BE2C (cell line): ENCODE results near the gene ALCAM.

Source experiments
- DNase-seq: peaks from one replicate; pipeline ENCODE4 v3.0.0-alpha.2; 2020
- H3K27me3 ChIP-seq: fragments of 250-450 bp; sonication (Bioruptor Pico); 2 replicates; pipeline ENCODE4 v1.5.1; 2020; ENCODE audit warnings: mild to moderate bottlenecking
- H3K36me3 ChIP-seq: fragments of 250-450 bp; sonication (Bioruptor Pico); 2 replicates; pipeline ENCODE4 v1.5.1; 2020; ENCODE audit warnings: mild to moderate bottlenecking
- H3K4me1 ChIP-seq: fragments of 250-450 bp; sonication (Bioruptor Pico); 2 replicates; pipeline ENCODE4 v1.5.1; 2020
- H3K4me3 ChIP-seq: 2 replicates; pipeline ENCODE4 v1.5.1; 2011; ENCODE audit warnings: low read depth, low read length
- H3K9me3 ChIP-seq: fragments of 250-450 bp; sonication (Bioruptor Pico); 2 replicates; pipeline ENCODE4 v1.5.1; 2020
- TF ChIP-seq, protein P1 (sequence below): IDR thresholded peaks from 2 replicates; pipeline ENCODE4 v1.5.1; 2012; ENCODE audit warnings: mild to moderate bottlenecking, low read depth, low read length

Gene ALCAM

DNA sequence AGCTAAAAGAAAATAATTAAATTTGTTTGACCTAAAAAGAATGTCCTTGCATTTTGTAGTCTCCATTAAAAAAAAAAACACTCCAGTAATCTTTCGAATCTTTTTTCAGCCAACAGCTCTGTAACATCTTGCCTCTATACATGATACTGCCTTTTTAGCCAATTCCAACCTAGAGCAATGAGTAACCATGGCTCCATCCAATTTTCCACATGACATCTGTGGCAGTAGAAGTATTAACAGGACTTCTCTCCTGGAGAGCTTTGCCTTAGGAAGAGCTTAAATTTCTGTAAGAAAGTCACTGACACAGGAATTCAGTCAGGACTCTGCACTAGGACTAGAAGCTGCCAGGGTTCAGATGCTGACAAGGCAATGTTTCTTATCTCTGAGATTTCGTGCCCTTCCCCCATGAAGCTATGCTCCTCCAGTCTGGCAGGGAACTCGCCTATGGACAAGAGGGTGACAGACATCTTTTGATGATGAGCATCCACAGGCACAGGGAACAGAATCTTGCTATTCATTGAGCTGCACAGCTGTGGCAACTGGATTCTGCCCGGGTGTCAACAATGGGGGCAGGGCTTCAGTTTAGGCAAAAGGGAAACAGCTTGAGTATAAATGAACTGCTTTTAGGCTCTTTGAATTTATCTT is 81.8 kb downstream of the ALCAM start:
- DNase-seq = peak; percentile 68
- no peaks in the 10 kb centered on the region for H3K27me3 ChIP-seq
- H3K36me3 ChIP-seq = no peaks in the 10 kb centered on the region; the same call in 1 of the 2 replicates

DNA sequence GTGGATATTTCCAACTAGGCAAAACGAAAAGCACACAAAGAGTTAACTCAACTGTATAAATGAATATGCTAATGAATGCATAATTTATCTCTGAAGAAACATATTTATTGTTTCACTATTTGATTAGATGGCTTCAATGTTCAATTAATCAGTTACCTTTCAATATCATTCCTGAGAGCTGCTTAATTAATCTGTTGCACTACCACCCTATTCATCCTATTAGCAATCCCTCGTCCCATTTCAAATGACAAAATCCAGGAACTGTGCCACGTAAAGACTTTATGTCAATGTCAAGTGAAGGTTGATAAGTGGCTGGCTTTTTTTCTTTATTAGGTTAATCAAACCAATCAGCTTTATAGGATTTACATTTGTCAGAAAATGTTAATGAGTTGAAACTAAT is 82.7 kb downstream of the ALCAM start:
- Histone ChIP-seq H3K4me3 (no peak overlapping the region), H3K9me3 (no peaks in the 10 kb centered on the region), H3K4me1 (peaks cover 15% of the 10 kb centered on the region), H3K36me3 (no peaks in the 10 kb centered on the region; the same call in 1 of the 2 replicates), H3K27me3 (no peaks in the 10 kb centered on the region)
- no peak for DNase-seq
- TF ChIP-seq, protein P1, sequence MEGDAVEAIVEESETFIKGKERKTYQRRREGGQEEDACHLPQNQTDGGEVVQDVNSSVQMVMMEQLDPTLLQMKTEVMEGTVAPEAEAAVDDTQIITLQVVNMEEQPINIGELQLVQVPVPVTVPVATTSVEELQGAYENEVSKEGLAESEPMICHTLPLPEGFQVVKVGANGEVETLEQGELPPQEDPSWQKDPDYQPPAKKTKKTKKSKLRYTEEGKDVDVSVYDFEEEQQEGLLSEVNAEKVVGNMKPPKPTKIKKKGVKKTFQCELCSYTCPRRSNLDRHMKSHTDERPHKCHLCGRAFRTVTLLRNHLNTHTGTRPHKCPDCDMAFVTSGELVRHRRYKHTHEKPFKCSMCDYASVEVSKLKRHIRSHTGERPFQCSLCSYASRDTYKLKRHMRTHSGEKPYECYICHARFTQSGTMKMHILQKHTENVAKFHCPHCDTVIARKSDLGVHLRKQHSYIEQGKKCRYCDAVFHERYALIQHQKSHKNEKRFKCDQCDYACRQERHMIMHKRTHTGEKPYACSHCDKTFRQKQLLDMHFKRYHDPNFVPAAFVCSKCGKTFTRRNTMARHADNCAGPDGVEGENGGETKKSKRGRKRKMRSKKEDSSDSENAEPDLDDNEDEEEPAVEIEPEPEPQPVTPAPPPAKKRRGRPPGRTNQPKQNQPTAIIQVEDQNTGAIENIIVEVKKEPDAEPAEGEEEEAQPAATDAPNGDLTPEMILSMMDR = no peak

More for the DNA sequence above, 81.8 kb downstream of the ALCAM start:
- H3K4me1 ChIP-seq = peaks cover 15% of the 10 kb centered on the region
- H3K4me3 ChIP-seq = peak overlapping the region; percentile 20
- no peaks in the 10 kb centered on the region for H3K9me3 ChIP-seq
- TF ChIP-seq, protein P1 = no peak

DNA sequence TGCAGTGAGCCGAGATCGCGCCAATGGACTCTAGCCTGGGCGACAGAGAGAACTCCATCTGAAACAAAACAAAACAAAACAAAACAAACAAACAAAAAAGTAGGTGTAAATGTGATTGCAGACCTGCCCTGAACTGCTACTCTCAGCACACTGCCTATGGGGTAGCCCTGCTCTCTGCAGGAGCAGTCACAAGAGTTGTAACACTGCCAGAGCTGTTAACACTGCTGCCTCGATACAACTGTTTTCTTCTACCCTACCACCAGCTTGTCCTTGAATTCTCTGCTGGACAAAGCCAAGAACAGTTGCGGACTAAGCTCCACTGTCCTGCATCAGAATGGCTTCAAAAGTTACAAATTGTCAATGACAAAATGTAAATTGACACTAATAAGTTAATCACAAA is 89.3 kb downstream of the ALCAM start:
- H3K27me3 ChIP-seq = no peaks in the 10 kb centered on the region
- TF ChIP-seq, protein P1 = no peak
- no peak overlapping the region for H3K4me3 ChIP-seq
- H3K4me1 ChIP-seq = no peaks in the 10 kb centered on the region
- H3K9me3 ChIP-seq = no peaks in the 10 kb centered on the region
- DNase-seq = no peak
- no peaks in the 10 kb centered on the region; the same call in 1 of the 2 replicates for H3K36me3 ChIP-seq

DNA sequence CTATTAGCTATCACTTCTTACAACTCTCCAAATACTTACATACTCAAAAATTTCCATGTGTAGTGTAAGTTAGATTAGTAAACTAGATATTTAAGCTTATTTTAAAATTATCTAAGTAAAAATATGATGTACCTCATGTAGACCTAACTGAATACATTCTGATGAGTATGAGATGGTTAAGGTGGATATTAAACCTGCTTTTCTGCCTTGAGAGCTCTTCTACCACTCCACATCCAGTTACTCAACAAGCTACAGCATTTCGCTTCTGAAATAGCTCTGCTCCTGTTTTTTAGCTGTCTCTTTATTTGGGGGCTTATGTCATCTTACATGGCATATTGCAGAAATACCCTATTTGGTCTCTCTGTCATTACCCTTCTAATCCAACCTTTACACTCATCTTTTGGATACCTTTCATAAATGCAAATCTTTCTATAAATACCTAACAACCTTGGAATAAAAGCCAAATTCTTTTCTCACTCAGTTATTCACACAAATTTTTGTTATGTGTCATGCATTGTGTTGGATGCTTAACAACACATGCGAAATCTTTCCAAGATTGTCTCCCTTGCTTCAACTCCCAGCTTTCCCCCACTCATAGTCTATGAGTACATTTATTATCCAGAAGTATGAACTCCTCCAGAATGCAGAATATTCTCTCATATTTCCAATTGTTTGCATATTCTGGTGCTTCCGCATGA is 92.0 kb downstream of the ALCAM start:
- Histone ChIP-seq H3K27me3 (no peaks in the 10 kb centered on the region), H3K4me1 (no peaks in the 10 kb centered on the region), H3K9me3 (no peaks in the 10 kb centered on the region), H3K36me3 (no peaks in the 10 kb centered on the region; the same call in 1 of the 2 replicates), H3K4me3 (no peak overlapping the region)
- TF ChIP-seq, protein P1 = no peak
- no peak for DNase-seq

DNA sequence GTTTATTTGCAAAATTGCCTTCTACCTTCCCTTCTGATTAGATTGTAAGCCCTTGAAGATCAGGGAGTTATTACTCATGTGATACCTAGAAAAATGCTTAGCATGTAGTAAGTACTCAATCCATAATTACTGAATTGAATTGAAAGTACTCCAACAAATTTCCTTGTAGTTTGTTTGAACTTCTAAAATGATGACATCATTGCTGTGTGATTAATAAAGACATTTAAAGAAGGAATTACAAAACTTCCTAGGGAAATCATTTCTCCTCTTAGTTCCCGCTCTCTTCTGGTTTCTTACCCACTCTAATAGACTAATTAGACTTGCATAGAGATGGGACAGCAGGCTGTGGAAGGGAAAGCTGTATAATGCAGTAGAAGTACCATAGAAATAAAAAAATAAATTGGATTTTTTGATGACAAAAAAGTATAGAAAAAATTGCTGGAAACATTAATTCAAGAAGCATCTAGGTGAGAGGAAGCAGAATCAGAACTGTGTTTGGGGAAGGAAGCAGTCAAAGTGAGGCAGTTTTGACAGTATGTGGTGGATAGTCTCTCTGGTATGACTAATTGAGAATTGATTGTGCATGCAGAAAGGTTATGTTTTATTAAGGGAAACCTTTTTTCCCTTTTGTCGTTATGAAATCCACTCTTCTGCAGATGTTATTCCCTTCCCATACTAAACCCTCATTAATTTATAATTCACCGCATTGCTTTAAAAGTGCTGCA is 93.0 kb downstream of the ALCAM start:
- no peaks in the 10 kb centered on the region for H3K9me3 ChIP-seq
- DNase-seq = no peak
- TF ChIP-seq, protein P1 = no peak
- no peaks in the 10 kb centered on the region; the same call in 1 of the 2 replicates for H3K4me1 ChIP-seq
- H3K4me3 ChIP-seq = no peak overlapping the region
- H3K27me3 ChIP-seq = no peaks in the 10 kb centered on the region
- no peaks in the 10 kb centered on the region; the same call in 1 of the 2 replicates for H3K36me3 ChIP-seq
